ENCODE results near the gene DNAJC24.
A peak's percentile ranks its signal among the peaks of the same experiment; 100 is the strongest.
"Not testable (repeated sequence)": the region's sequence is repeated elsewhere in the genome, so short reads cannot be mapped to it uniquely, and the experiment has no call there.

DNAJC24 gene

GRCh38 chr11:31369348-31370329, at the start of gene DNAJC24, which contains the start of gene DCDC1:
DNAJC24 (plus strand) TSS chr11:31369860; CDS start chr11:31370749, 889 bp downstream.
DCDC1 (minus strand) TSS chr11:31369739; CDS start chr11:31328280, 41,459 bp downstream.
- peak; percentile 97 to 99 (median 98) for DNase-seq

GRCh38 chr11:31321494-31321893, 48.2 kb upstream of the DNAJC24 start:
- DNase-seq = not testable (repeated sequence)

GRCh38 chr11:31323145-31323544, 46.5 kb upstream of the DNAJC24 start:
- no peak for DNase-seq

- DNase-seq = peak; percentile 4 to 56 (median 14)
Measured at GRCh38 chr11:31325160-31325559, 44.5 kb upstream of the DNAJC24 start.

DNA sequence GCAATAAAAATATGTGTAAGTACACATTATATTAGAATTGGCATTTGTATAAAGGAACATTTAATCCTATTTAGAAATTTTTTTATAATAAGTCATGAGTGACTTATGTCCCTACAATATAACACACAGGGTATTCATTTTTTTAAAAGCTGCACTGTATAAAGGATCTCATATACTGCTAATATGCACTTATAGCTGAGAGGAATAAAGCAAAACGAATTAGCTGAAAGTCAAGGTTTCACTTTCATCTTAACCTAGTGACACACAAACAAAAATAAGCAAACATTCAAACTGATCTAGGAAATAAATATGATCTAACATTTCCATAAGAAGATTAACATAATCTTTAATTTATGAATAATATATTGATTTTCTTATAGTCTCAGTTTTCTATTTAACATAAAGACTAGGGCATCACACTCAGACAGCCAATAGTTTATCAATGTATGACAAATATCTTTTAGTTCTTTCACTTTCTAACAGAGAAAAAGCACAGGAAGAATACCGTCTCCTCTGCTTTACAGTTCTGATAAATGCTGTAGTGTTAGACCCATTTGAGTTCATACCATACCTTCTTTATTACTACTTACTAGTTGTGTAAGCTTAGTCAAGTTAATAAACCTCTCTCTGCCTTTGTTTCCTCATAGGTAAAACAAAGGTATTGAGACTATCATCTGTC, 43.1 kb upstream of the DNAJC24 start:
- DNase-seq = no peak

DNA sequence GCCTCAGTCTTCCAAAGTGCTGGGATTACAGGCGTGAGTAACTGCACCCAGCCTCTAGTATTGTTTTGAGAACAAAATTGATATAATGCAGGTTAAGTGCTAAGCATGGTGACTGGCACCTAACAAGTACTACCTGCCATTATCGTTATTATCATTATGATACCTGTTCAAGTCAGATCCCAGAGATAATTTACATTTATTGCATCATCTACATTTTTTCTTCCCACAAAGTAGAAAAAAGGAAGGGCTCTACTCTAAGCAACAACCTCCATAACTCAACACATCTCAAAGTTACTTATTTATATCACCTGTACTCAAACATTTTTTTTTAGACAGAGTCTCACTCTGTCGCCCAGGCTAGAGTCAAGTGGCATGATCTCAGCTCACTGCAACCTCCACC, 42.2 kb upstream of the DNAJC24 start:
- no peak for DNase-seq

DNA sequence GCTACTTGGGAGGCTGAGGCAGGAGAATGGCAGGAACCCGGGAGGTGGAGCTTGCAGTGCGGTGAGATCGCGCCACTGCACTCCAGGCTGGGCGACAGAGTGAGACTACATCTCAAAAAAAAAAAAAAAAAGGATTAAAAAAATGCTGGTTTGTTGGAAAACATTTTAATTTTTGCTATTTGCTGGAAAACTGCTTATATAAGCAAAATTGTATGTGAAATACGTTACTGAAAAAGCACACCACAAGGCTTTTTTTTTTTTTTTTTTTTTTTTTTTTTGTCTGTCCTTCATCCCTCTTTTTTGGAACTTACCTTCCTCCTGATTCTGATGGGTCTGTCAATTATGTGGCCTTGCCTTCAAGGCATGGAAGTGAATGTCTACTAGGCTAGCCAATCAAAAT, 41.0 kb upstream of the DNAJC24 start:
- DNase-seq = no peak

DNA sequence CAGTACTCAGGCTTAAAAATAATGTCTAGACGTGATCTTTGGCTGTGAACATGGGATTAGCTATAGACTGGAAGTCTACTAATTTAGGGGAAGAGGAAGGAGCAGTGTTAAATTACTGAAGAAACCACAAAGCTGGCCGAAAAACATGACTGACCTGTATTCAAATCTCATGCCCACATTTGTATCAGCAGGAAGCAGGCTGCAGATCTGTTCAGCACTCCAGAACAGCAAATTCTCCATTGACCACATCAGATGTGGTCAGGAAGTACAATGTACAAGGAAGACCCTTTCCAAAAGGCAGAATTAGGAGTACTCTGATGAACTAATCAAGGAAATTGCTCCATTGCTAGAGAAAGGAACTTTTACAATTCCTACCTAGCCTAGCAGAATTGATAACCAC, 31.9 kb upstream of the DNAJC24 start:
- DNase-seq = no peak

- peak; percentile 30 to 38 (median 36) for DNase-seq
Measured at GRCh38 chr11:31340903-31341572, 28.6 kb upstream of the DNAJC24 start.

GRCh38 chr11:31351168-31351567, 18.5 kb upstream of the DNAJC24 start:
- no peak for DNase-seq

GRCh38 chr11:31355131-31355530, 14.5 kb upstream of the DNAJC24 start:
- DNase-seq = no peak

- DNase-seq = no peak
Measured at GRCh38 chr11:31355817-31356216, 13.8 kb upstream of the DNAJC24 start.

GRCh38 chr11:31361743-31362142, 7.9 kb upstream of the DNAJC24 start:
- no peak for DNase-seq

- DNase-seq = no peak
Measured at GRCh38 chr11:31366795-31367194, 2.9 kb upstream of the DNAJC24 start.

- DNase-seq = peak; percentile 15 to 60 (median 17)
Measured at GRCh38 chr11:31375879-31376278, 6.2 kb downstream of the DNAJC24 start.

GRCh38 chr11:31383116-31383515, 13.5 kb downstream of the DNAJC24 start:
- DNase-seq = no peak

DNA sequence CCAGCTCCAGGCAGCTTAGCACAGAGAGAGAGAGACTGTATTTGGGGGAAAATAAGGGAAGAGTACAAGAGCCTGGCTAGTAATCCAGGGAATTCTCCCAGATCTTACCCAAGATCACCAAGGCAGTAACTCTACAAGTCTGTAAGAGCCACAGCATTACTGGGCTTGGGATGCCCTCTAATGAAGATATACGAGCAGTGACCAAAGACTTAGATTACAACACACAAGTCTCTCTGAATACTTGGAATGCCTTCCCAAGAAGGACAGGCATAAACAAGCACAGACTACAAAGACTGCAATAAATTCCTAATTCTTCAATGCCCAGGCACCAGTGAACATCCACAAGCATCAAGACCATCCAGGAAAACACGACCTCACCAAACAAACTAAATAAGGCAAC, 17.7 kb downstream of the DNAJC24 start:
- no peak for DNase-seq

DNA sequence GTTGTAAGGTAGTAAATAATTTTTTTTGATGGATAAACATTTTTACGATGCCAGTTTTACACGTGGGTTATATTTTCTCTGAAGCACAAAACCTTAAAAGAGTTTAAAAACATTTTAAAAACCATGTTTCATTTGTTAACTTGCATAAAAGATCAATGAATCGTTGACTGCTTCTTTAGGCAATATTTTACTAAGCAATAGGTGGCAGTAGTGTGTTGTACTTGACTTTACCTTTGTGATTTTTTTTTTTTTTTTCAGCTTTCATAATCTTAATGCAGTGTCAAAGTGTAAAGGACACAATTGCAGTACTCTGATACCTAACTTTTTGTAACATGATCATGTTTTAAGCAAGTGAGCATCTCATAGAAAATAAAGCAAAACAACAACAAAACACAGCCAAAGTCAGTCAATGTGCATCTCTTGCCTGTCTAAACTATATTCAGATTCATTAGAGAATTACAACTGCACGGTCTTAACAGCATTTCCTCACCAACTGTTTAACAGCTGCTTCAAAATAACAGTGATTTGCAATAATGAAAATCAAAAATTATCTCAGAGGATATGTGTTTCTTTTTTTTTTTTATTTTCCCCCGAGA, 27.7 kb downstream of the DNAJC24 start:
- peak; percentile 11 to 39 (median 35) for DNase-seq

GRCh38 chr11:31404614-31405013, 35.0 kb downstream of the DNAJC24 start:
- DNase-seq = no peak

- no peak for DNase-seq
Measured at GRCh38 chr11:31408201-31408600, 38.5 kb downstream of the DNAJC24 start.

- DNase-seq = no peak
Measured at GRCh38 chr11:31412946-31413345, 43.3 kb downstream of the DNAJC24 start.

- DNase-seq = no peak
Measured at GRCh38 chr11:31414338-31414737, 44.7 kb downstream of the DNAJC24 start.

DNA sequence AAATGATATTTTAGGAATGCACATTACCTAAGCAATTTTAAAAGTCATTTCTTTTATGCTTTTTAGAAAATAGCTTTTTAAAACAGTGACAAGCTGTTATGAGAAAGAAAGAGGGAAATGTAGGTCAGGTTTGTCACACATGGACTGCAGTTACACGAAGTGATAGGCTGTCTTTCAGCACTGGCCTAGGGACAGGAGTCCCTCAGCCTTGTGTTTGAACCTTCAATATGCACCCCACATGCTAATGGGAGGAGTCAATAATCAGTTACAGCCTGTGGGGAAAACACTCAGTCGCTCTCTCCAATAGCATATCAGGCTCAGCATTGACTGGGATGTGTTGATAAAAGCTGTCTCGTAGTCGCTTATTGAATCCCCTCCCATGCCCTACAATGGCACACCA, 45.8 kb downstream of the DNAJC24 start:
- DNase-seq = no peak

Measured in suppressor macrophage treated with lipopolysaccharide for 1 hour (primary cell).